HFF-Myc (cell line): Measurements from ENCODE around the gene F12.
"Not testable (repeated sequence)": the region's sequence is repeated elsewhere in the genome, so short reads cannot be mapped to it uniquely, and the experiment has no call there.

Experiments
- DNase-seq: peaks from one replicate; pipeline ENCODE4 v3.0.0-alpha.2; 2011; ENCODE audit warnings: low read depth; ENCODE audit errors: extremely low read depth
- H3K4me3 ChIP-seq: replicated peaks from 2 replicates; pipeline ENCODE4 v1.5.1; 2011; ENCODE audit warnings: low read depth, mild to moderate bottlenecking, control low read depth, low read length
- TF ChIP-seq, protein P1 (sequence below): IDR thresholded peaks from 2 replicates; pipeline ENCODE4 v1.5.1; 2012; ENCODE audit warnings: mild to moderate bottlenecking, low read depth, low read length, control low read depth; ENCODE audit errors: missing control alignments

The F12 gene

DNA sequence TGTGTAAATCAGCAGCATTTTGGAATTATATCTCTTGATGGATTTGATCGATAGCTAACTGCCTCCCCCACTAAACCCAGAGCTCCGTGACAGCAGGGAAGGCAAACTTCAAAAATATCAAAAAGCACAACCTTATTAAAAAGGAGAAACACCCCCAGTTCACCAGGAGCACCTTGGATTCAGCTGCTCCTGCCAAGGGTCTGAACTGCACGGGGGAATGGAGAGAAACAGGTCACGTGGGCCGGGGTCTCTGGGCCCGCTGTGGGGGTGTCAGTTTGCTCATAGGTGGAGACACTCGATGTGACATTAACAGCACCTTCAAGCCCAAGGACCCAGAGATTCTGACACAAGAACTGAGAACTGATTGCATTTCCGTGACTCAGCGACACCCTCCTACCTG is 26.2 kb downstream of the F12 start:
- H3K4me3 ChIP-seq = no peak overlapping the region
- DNase-seq = no peak
- TF ChIP-seq, protein P1, sequence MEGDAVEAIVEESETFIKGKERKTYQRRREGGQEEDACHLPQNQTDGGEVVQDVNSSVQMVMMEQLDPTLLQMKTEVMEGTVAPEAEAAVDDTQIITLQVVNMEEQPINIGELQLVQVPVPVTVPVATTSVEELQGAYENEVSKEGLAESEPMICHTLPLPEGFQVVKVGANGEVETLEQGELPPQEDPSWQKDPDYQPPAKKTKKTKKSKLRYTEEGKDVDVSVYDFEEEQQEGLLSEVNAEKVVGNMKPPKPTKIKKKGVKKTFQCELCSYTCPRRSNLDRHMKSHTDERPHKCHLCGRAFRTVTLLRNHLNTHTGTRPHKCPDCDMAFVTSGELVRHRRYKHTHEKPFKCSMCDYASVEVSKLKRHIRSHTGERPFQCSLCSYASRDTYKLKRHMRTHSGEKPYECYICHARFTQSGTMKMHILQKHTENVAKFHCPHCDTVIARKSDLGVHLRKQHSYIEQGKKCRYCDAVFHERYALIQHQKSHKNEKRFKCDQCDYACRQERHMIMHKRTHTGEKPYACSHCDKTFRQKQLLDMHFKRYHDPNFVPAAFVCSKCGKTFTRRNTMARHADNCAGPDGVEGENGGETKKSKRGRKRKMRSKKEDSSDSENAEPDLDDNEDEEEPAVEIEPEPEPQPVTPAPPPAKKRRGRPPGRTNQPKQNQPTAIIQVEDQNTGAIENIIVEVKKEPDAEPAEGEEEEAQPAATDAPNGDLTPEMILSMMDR = no peak

DNA sequence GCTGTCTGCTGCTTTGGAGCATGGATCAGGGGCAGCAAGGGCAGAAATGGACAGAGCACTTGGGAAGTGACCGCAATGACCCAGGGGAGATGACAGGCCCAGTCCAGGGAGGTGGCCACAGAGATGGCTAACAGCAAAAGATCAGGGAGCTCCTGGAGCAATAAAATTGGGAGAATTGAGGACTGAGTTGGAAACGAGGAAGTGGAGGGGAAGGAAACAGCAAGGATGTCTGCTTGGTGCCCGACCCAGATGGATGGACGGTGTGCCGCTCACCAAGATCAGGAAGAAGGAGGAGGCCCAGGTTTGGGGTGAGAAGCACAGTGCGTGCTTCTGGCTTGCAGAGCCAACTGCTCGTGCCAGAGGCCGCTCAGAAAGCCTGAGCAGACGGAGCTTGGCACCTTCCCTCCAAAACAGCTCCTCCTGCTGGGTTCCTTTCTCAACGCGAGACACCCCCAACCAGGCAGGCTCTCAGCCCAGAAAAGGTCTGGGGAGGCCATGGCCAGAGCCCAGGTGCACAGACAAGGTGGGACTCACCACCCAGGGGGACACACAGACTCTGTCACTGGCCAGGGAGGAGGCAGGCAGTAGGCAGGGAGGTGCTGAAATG is 26.8 kb downstream of the F12 start:
- TF ChIP-seq, protein P1 = peak; percentile 42
- H3K4me3 ChIP-seq = no peak overlapping the region
- no peak for DNase-seq

DNA sequence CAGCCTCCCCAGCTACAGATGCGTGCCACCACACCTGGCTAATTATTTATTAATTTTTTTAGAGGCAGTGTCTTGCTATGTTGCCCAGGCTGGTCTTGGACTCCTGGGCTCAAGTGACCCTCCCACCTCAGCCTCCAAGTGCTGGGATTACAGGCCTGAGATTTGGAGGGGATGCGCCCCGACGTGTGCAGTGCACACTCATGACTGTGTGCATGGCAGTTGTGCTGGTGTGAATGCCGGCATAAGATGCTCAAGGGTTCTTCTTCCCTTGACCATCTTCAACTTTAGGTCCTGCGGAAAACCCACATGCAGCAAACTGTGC is 28.6 kb downstream of the F12 start:
- TF ChIP-seq, protein P1 = no peak
- no peak for DNase-seq
- no peak overlapping the region for H3K4me3 ChIP-seq

DNA sequence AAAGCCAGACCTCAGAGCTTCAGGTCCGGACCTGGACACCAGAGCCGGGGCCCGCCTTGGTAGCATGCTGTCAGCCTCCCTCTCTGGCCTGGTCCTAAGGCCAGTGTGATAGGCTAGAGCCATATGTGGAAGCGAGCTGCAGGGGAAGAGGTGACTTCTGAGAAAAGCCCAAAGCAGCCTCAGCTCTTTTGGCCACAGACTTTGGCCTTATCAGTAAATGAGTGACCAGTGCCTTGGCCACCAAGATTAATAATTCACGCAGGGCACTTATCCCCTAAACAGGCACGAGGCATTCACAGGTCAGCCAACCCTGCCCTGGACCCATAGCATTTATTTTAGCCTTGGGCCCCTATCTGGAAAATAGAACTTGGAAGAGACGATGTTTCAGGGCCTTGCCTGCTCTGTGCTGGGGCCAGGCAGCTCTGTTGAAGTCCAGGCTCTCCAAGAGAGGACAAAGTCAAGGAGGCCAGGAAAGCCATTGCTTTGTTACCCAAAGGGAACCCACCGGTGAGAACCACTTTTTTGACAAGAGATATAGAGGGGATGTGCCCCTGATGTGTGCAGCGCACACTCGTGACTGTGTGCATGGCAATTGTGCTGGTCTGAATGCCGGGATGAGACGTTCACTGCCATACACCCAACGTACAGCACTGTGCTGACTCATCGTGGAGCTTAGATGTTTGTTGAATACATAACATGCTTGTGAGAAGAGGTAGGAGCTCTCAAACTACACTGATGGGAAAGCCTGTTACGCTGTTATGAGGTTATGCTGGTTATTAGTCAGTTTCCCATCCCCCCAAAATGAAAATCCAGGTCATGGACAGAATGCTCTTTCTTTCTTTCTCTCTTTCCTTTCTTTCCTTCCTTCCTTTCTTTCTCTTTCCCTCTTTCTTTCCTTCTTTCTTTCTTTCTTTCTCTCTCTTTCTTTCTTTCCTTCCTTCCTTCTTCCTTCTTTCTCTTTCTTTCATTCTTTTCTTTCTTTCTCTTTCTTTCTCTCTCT is 30.2 kb downstream of the F12 start:
- TF ChIP-seq, protein P1 = no peak
- H3K4me3 ChIP-seq = no peak overlapping the region
- no peak for DNase-seq

DNA sequence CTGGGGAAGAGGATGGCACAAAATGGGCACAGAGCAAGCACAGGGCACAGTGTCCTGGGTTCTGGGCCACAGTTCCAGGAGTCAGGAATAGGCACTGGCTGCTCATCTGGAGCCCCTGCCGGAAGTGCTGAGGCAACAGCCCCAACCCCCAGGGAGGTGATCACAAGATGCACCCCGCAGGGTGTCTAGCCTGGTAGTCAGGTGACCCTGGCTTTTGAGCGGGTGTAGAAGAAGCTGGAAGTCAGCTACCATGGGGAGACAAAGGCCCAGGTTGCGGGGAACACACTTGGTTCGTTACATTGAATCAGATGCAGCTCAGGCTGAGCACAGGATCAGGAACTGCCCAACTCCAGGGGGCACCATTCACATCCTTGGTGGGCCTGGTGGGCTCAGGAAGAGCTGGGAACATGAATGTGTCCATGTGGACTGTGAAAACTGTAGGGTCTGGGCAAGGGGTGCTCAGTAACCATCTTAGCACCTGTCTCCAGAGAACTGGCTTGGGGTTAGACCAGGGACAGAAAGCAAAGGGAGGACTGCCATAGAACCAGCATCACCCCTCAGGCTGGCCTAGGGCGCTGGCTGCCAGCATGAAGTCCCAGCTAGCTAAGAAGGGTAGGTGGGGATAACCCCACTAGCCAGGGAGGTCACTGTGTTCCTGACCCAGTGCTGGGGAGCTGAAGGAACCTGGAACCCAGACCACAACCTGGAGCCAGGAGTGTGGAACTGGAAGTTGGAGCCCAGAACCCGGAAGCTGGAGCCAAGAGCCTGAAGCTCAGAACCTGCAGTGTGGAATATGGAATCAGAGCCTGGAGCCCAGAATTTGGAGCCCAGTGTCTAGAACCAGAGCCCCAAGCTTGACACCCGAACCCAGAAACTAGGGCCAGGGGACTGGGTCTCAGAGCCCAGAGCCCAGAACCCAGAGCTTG is 31.2 kb downstream of the F12 start:
- no peak overlapping the region for H3K4me3 ChIP-seq
- TF ChIP-seq, protein P1 = no peak
- no peak for DNase-seq

DNA sequence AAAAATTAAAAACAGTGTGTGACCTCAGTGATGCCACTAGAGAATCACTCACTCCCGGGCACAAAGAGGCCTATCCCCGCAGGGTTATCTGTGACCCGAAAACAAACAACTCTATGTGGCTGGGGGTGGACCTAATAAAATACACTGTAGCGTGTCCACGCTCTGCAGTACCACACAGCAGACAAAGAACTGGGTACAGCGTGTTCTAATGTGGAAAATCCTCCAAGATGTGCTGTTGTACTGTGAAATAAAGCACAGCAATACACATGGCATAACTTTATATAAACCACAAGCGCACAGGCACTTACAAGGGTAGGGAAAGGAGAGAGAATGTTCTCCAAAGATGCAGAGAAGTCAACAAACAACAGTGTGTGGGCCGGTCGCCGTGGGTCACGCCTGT is 33.3 kb downstream of the F12 start:
- no peak overlapping the region for H3K4me3 ChIP-seq
- TF ChIP-seq, protein P1 = no peak
- DNase-seq = no peak

DNA sequence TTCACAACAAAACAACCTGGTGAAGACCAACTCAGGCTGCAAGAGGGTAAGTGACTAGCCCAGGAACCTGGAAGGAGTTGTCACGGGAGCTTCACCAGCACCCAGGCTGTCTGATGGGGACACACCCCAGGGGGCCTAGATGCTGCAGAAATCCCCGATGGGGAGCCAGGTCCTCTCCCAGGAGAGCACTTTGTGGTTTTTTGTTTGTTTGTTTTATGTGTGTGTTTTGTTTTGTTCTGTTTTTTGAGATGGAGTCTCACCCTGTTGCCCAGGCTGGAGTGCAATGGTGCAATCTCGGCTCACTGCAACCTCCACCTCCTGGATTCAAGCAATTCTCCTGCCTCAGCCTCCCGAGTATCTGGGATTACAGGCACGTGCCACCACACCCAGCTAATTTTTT is 33.8 kb downstream of the F12 start:
- not testable (repeated sequence) for H3K4me3 ChIP-seq, DNase-seq
